Stimulated activated naive B cell treated with anti-CD40 and anti-IgM and Interleukin-4, amounts not matched to agents 10 μg/mL and 1 μg/mL and 100 μg/mL, for 72 hours (primary cell): ENCODE measurements around the gene CRLF1.
A peak's percentile ranks its signal among the peaks of the same experiment; 100 is the strongest.
"Not testable (repeated sequence)": the region's sequence is repeated elsewhere in the genome, so short reads cannot be mapped to it uniquely, and the experiment has no call there.

ENCODE experiments used
- ATAC-seq, 2 donors: fragments of 150-1000 bp; cut with Tn5 transposase; replicated peaks; 2 replicates each; pipeline ENCODE4 v1.10.0; 2021; ENCODE audit warnings: moderate library complexity in 1 of 2
- DNase-seq: peaks from one replicate; pipeline ENCODE4 v3.0.0; 2021
- H3K27ac Mint-ChIP-seq: one replicate; pipeline ENCODE4 v1.8.0; 2022; ENCODE audit warnings: mild to moderate bottlenecking, mixed read lengths
- H3K27me3 Mint-ChIP-seq, 2 donors: one replicate each; pipeline ENCODE4 v1.8.0; 2022; ENCODE audit warnings: mixed read lengths in 2 of 2
- H3K36me3 Mint-ChIP-seq, 2 donors: one replicate each; pipeline ENCODE4 v1.8.0; 2022; ENCODE audit warnings: mixed read lengths in 2 of 2, mild to moderate bottlenecking in 1 of 2
- H3K4me1 Mint-ChIP-seq, 2 donors: one replicate each; pipeline ENCODE4 v1.8.0; 2022; ENCODE audit warnings: mixed read lengths in 2 of 2, mild to moderate bottlenecking in 1 of 2
- H3K4me3 Mint-ChIP-seq, 2 donors: one replicate each; pipeline ENCODE4 v1.8.0; 2022; ENCODE audit warnings: mild to moderate bottlenecking in 2 of 2, mixed read lengths in 2 of 2, moderate library complexity in 1 of 2
- H3K9me3 Mint-ChIP-seq, 2 donors: one replicate each; pipeline ENCODE4 v1.8.0; 2022; ENCODE audit warnings: mixed read lengths in 2 of 2, mild to moderate bottlenecking in 1 of 2

CRLF1 gene

GRCh38 chr19:18597809-18598660, 8.6 kb downstream of the CRLF1 start:
- Mint-ChIP-seq H3K36me3 (no peaks in the 10 kb centered on the region), H3K4me1 (peaks cover 13 to 41% of the 10 kb centered on the region in 2 donors), H3K9me3 (no peaks in the 10 kb centered on the region), H3K27me3 (peaks cover 49 to 68% of the 10 kb centered on the region in 2 donors), H3K4me3 (no peak overlapping the region), H3K27ac (no peak overlapping the region)
- ATAC-seq (no peak), DNase-seq (no peak)

- Mint-ChIP-seq H3K4me1 (peaks cover 12 to 38% of the 10 kb centered on the region in 2 donors), H3K36me3 (peaks cover 0 to 4% of the 10 kb centered on the region in 2 donors), H3K27me3 (peaks cover 40 to 56% of the 10 kb centered on the region in 2 donors), H3K4me3 (no peak overlapping the region), H3K27ac (no peak overlapping the region), H3K9me3 (no peaks in the 10 kb centered on the region)
- DNase-seq (no peak), ATAC-seq (peak in 1 of 2 donors; percentile 37)
Measured at GRCh38 chr19:18596752-18597157, 9.8 kb downstream of the CRLF1 start.

- no peak for DNase-seq
- Mint-ChIP-seq H3K4me3 (peak overlapping the region; percentile 28 to 47), H3K27ac (no peak overlapping the region)
Measured at GRCh38 chr19:18595475-18595874, 11.1 kb downstream of the CRLF1 start.

DNA sequence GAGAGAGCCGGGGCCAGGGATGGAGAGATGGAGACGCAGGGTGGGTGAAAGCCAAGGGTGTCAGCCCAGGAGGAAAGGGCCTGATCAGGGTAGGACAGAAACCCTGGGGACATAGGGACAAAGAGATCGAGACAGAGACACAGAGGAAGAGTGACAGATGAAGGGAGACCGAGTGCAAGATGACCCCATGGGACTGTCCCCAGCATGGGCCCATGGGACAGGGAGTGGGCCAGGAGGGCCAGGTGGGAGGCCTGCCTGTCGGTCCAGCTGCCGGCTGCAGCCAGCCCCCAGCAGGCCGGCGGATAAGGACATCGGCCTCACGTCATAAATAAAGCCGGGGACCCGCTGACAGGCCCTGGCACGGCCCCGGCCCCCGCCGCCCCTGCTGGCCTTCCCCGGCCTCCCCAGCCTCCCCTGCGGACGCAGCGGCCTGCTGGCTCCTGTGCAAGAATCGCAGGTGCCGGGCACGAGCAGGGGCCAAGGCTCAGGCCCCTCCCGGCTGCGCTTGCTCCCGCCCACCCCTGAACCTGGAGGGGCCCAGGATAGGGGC, 11.7 kb downstream of the CRLF1 start:
- ATAC-seq, result peak; percentile 15 to 28
- Mint-ChIP-seq H3K4me3 (peak overlapping the region; percentile 81 to 82), H3K36me3 (peaks cover 14 to 16% of the 10 kb centered on the region in 2 donors), H3K4me1 (peaks cover 18 to 48% of the 10 kb centered on the region in 2 donors), H3K27me3 (peaks cover 35 to 41% of the 10 kb centered on the region in 2 donors), H3K9me3 (no peaks in the 10 kb centered on the region), H3K27ac (peak overlapping the region; percentile 92)
- no peak for DNase-seq

More at GRCh38 chr19:18595475-18595874, 11.1 kb downstream of the CRLF1 start:
- Mint-ChIP-seq H3K4me1 (peaks cover 15 to 43% of the 10 kb centered on the region in 2 donors), H3K36me3 (peaks cover 12% of the 10 kb centered on the region in 2 donors), H3K9me3 (no peaks in the 10 kb centered on the region), H3K27me3 (peaks cover 35 to 47% of the 10 kb centered on the region in 2 donors)
- no peak for ATAC-seq

- peaks cover 14 to 19% of the 10 kb centered on the region in 2 donors for H3K36me3 Mint-ChIP-seq
- H3K4me1 Mint-ChIP-seq, result peaks cover 22 to 55% of the 10 kb centered on the region in 2 donors
- DNase-seq (peak; percentile 59), ATAC-seq (peak; percentile 61 to 73)
- H3K9me3 Mint-ChIP-seq, result no peaks in the 10 kb centered on the region
- peak overlapping the region; percentile 81 to 82 for H3K4me3 Mint-ChIP-seq
- H3K27me3 Mint-ChIP-seq, result peaks cover 28 to 35% of the 10 kb centered on the region in 2 donors
- peak overlapping the region; percentile 92 for H3K27ac Mint-ChIP-seq
Measured at GRCh38 chr19:18594096-18594823, 12.3 kb downstream of the CRLF1 start.

DNA sequence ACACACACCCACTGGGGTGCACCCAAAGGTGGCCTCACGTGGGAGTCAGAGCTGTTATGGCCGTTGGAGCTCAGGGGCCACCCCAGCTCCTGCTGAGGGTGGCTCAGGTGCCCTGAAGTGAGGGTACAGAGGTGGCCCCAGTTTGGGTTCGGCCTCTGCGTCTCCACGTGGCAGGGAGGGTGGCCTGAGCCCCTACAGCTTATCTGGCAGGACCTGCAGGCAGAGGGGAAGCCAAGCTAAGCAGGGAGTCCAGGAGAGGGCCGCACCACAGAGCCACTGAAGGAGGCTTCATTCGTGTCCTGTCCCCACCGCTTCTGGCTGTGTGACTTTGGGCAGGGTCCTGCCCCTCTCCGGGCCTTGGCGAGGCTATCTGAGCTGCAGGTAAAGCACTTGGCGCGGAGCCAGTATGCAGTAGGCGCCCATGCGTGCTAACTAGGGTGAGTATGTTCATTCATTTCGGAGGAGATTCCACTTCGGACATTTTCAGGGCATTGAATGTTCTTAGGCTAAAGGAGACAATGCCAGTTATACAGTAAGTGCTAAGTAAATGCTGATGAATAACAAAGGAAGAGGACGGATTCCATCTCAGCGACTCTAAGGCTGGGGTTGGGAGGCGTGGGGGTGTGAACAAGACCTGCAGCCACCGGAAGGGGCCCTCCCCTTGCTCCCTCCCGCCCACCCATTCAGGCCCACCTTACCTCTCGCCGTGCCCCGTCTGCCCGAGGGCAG, 13.1 kb downstream of the CRLF1 start:
- Mint-ChIP-seq H3K36me3 (peaks cover 14 to 19% of the 10 kb centered on the region in 2 donors), H3K4me3 (peak overlapping the region in 1 of 2 donors; percentile 59), H3K4me1 (peaks cover 22 to 55% of the 10 kb centered on the region in 2 donors), H3K9me3 (no peaks in the 10 kb centered on the region), H3K27ac (no peak overlapping the region), H3K27me3 (peaks cover 24 to 27% of the 10 kb centered on the region in 2 donors)
- ATAC-seq (no peak), DNase-seq (no peak)

- not testable (repeated sequence) for DNase-seq, H3K9me3 Mint-ChIP-seq, H3K4me3 Mint-ChIP-seq, ATAC-seq, H3K27ac Mint-ChIP-seq
- Mint-ChIP-seq H3K36me3 (peaks cover 14 to 19% of the 10 kb centered on the region in 2 donors), H3K4me1 (peaks cover 29 to 61% of the 10 kb centered on the region in 2 donors), H3K27me3 (peaks cover 18 to 19% of the 10 kb centered on the region in 2 donors)
Measured at GRCh38 chr19:18592732-18593131, 13.9 kb downstream of the CRLF1 start.

GRCh38 chr19:18591735-18592385, 14.7 kb downstream of the CRLF1 start:
- Mint-ChIP-seq H3K36me3 (peaks cover 14 to 19% of the 10 kb centered on the region in 2 donors), H3K27ac (no peak overlapping the region), H3K4me3 (no peak overlapping the region), H3K4me1 (peaks cover 30 to 63% of the 10 kb centered on the region in 2 donors), H3K27me3 (peaks cover 14 to 18% of the 10 kb centered on the region in 2 donors), H3K9me3 (no peaks in the 10 kb centered on the region)
- ATAC-seq, result no peak
- no peak for DNase-seq

DNA sequence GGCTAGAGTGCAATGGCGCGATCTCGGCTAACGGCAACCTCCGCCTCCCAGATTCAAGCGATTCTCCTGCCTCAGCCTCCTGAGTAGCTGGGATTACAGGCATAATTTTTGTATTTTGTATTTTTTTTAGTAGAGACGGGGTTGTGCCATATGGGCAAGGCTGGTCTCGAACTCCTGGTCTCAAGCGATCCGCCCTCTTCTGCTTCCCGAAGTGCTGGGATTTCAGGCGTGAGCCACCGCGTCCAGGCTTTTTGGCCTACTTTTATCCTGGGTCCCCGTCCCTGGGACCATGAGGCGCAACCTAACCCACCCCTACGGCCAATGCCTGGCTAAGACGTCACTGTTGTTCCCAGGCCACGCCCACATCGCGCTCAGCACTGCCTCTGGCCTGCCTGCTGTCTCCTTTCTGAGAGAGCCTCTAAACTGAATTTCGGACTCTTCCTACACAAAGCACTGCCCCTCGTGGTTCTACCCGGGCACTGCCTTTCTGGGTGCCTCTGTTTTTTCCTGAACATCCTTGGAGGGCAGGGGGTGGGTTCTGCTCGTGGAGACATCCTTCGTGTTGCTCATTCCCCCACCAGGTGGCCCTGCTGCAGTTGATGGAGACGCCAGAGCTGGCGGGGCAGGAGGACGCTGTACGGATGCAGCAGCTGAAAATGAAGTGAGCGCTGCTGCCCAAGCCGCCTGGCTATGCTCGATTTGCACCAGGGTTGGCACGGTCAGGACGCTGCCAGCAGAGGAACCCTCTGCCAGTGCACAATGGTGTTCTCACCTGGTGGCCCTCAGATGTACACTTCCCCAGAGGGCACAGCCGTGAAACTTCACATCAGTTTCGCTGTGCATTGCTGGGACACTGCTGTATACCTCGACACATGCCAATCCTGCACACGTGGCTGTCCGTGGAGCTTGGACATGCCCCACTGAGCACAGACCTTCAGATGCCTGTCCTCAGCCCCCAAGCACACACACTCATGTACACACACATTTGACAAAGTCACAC, 16.0 kb downstream of the CRLF1 start:
- Mint-ChIP-seq H3K9me3 (no peaks in the 10 kb centered on the region), H3K36me3 (peaks cover 14 to 19% of the 10 kb centered on the region in 2 donors), H3K27ac (peak overlapping the region; percentile 96), H3K4me3 (peak overlapping the region; percentile 87 to 90), H3K27me3 (peaks cover 5 to 9% of the 10 kb centered on the region in 2 donors), H3K4me1 (peaks cover 38 to 67% of the 10 kb centered on the region in 2 donors)
- ATAC-seq (no peak), DNase-seq (peak; percentile 47)

- ATAC-seq (peak; percentile 55 to 61), DNase-seq (peak; percentile 72)
- H3K4me3 Mint-ChIP-seq, result peak overlapping the region; percentile 87 to 90
- H3K27me3 Mint-ChIP-seq, result peaks cover 2% of the 10 kb centered on the region in 2 donors
- peak overlapping the region; percentile 96 for H3K27ac Mint-ChIP-seq
- H3K9me3 Mint-ChIP-seq, result no peaks in the 10 kb centered on the region
- peaks cover 39 to 61% of the 10 kb centered on the region in 2 donors for H3K4me1 Mint-ChIP-seq
- peaks cover 14 to 19% of the 10 kb centered on the region in 2 donors for H3K36me3 Mint-ChIP-seq
Measured at GRCh38 chr19:18589380-18590272, 17.0 kb downstream of the CRLF1 start.

DNA sequence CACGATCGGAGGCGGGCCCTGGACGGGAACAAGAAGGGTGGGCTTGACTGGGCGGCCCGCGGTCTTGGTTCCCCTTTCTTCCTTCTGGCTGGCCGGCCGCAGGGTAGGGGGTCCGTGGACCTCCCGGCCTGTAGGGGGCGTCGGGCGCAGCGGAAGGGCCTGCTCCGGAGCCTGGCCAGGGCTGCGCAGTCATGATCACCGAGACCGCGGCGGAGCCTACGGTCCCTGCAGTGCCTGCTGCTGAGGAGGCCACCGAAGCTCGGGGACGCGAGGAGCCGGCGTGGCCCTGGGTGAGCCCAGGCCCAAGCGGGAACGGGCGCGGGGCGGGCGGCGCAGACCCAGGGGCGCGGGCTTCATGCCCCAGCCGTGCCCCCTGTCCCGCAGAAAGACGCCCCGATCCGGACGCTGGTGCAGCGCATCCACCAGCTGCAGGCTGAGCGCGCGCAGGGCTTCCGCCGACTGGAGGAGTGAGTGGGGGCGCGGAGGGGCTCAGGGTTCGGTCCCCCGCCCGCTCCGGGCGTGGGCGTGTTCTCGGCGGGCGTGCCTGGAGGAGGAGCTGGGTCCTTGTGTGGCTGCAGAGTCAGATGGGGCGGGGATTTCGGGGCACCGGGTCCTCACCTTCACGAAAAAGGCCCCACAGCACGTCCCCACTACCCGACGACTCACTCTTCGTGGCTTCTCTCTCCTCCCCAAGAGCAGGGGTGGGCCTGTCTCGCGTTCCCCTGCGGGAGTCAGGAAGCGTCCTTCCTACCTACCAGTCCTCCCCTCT, 17.8 kb downstream of the CRLF1 start, which contains the start of gene REX1BD:
REX1BD (plus strand) TSS at position 188 of the 769 bp plus-strand sequence; CDS start at position 192, 4 bp downstream.
- ATAC-seq (peak; percentile 87 to 89), DNase-seq (peak; percentile 85)
- Mint-ChIP-seq H3K27ac (peak within 1 kb of the TSS; percentile 96), H3K27me3 (no peaks in the 10 kb centered on the region), H3K9me3 (no peaks in the 10 kb centered on the region), H3K4me1 (peaks cover 37 to 53% of the 10 kb centered on the region in 2 donors), H3K4me3 (peak within 1 kb of the TSS; percentile 87 to 90), H3K36me3 (peaks cover 14 to 19% of the 10 kb centered on the region in 2 donors)
